ENCODE results near the gene MOCS1.

The MOCS1 gene

DNA sequence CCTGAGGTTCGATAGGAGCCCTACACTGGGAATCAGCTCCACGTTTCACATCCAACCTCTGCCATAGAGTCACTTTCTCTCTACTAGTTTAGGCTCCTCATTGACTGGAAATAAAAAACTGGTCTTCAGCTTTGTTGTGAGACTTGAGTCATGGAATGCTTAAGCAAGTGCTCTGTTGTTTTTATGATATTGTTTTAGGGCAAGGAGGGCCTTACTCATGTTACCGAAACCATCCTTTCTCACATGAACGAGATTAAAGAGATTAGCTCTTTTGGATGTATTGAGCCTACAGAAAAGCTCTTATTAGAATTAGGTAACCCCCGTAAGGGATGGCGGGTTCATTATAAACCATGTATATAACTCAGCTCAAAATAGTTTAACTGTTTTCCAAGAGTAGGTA, 6.9 kb upstream of the MOCS1 start:
- no peak overlapping the region for H3K4me3 ChIP-seq (ENCODE audit: low read depth, low read length)
- TF ChIP-seq CTCF (IDR thresholded peaks at IDR 0.05; ENCODE audit: borderline replicate concordance, insufficient read depth, low read depth, low read length), result no peak

DNA sequence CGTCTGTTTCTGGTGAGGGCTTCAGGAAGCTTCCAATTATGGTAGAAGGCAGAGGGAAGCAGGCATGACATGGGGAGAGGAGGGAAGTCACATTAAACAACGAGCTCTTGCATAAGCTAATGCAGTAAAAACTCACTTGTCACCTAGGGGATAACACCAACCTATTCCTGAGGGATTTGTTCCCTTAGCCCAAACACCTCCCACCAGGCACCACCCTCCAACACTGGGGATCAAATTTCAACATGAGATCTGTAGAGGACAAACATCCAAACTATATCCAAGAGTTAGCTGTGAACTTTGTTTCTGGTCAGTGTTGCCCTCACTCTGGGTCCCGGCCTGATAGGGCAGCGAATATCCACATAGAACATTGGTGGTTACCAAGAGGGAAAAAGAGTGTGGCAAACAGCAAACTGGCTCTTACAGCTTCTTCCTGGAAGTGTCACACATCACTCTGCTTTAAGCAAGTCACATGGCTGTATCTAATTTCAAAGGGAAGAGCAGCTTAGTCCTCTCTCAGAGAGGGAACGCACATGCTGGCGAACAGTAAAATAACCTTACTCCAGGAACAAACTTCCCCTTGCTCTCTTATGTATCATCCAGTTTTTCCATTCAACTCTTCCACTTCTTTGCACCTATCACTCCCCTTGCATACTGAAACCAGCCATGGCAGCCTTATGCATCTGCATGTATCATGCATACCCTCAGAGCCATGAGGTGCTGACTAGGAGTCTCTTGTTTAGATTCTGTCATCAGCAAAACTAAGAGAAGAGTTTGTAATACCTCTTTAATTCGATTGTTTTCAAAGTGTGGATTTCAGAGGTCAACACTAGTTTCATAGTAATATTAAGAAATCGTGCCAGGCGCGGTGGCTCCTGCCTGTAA, 4.8 kb upstream of the MOCS1 start:
- no peak overlapping the region for H3K4me3 ChIP-seq (ENCODE audit: low read depth, low read length)
- TF ChIP-seq CTCF (IDR thresholded peaks at IDR 0.05; ENCODE audit: borderline replicate concordance, insufficient read depth, low read depth, low read length), result no peak

GRCh38 chr6:39937686-39938333, 3.5 kb upstream of the MOCS1 start:
- H3K4me3 ChIP-seq (ENCODE audit: low read depth, low read length), result no peak overlapping the region
- TF ChIP-seq CTCF (IDR thresholded peaks at IDR 0.05; ENCODE audit: borderline replicate concordance, insufficient read depth, low read depth, low read length), result no peak

- H3K4me3 ChIP-seq (ENCODE audit: low read depth, low read length), result no peak overlapping the region
- no peak for TF ChIP-seq CTCF (IDR thresholded peaks at IDR 0.05; ENCODE audit: borderline replicate concordance, insufficient read depth, low read depth, low read length)
Observed at GRCh38 chr6:39936857-39937256, 2.6 kb upstream of the MOCS1 start.

- no peak for TF ChIP-seq CTCF (IDR thresholded peaks at IDR 0.05; ENCODE audit: borderline replicate concordance, insufficient read depth, low read depth, low read length)
- no peak overlapping the region for H3K4me3 ChIP-seq (ENCODE audit: low read depth, low read length)
Observed at GRCh38 chr6:39935241-39935640, 979 bp upstream of the MOCS1 start.

GRCh38 chr6:39933669-39934130, 562 bp downstream of the MOCS1 start:
- no peak for TF ChIP-seq CTCF (IDR thresholded peaks at IDR 0.05; ENCODE audit: borderline replicate concordance, insufficient read depth, low read depth, low read length)
- H3K4me3 ChIP-seq (ENCODE audit: low read depth, low read length), result no peak overlapping the region

Measured in GM12875 (cell line).